Measurements from ENCODE around the gene MPST.
"Not testable (repeated sequence)": the region's sequence is repeated elsewhere in the genome, so short reads cannot be mapped to it uniquely, and the experiment has no call there.

Gene MPST

GRCh38 chr22:37070334-37070733 lies 50.8 kb downstream of the MPST start:
- TF ChIP-seq TAF1 (IDR thresholded peaks at IDR 0.05; ENCODE audit: low read depth, low read length) (no peak), PAX5 (IDR thresholded peaks at IDR 0.05; ENCODE audit: insufficient read depth, low read length, severe bottlenecking) (no peak), POLR2A (IDR thresholded peaks at IDR 0.05; ENCODE audit: low read depth, low read length) (no peak), POLR2AphosphoS5 (IDR thresholded peaks at IDR 0.05; ENCODE audit: low read depth, low read length) (no peak), SPI1 (IDR thresholded peaks at IDR 0.05; ENCODE audit: low read depth, low read length) (no peak), POU2F2 (IDR thresholded peaks at IDR 0.05; ENCODE audit: low read depth, low read length) (no peak)
- DNase-seq (ENCODE audit: insufficient read length, low spot score) (no peak), FAIRE-seq (no peak)

GRCh38 chr22:37070744-37071143 lies 51.2 kb downstream of the MPST start:
- no peak for FAIRE-seq
- no peak for DNase-seq (ENCODE audit: insufficient read length, low spot score)
- TF ChIP-seq POU2F2 (IDR thresholded peaks at IDR 0.05; ENCODE audit: low read depth, low read length), result no peak
- no peak for TF ChIP-seq PAX5 (IDR thresholded peaks at IDR 0.05; ENCODE audit: insufficient read depth, low read length, severe bottlenecking)
- no peak for TF ChIP-seq POLR2AphosphoS5 (IDR thresholded peaks at IDR 0.05; ENCODE audit: low read depth, low read length)
- TF ChIP-seq SPI1 (IDR thresholded peaks at IDR 0.05; ENCODE audit: low read depth, low read length), result no peak
- TF ChIP-seq TAF1 (IDR thresholded peaks at IDR 0.05; ENCODE audit: low read depth, low read length), result no peak
- TF ChIP-seq POLR2A (IDR thresholded peaks at IDR 0.05; ENCODE audit: low read depth, low read length), result no peak

GRCh38 chr22:37071850-37072592 lies 52.5 kb downstream of the MPST start:
- DNase-seq (ENCODE audit: insufficient read length, low spot score), result not testable (repeated sequence)
- FAIRE-seq, result peak; percentile 56

GRCh38 chr22:37072673-37073072 lies 53.1 kb downstream of the MPST start:
- DNase-seq (ENCODE audit: insufficient read length, low spot score), result no peak
- TF ChIP-seq POLR2AphosphoS5 (IDR thresholded peaks at IDR 0.05; ENCODE audit: low read depth, low read length), result no peak
- no peak for TF ChIP-seq POLR2A (IDR thresholded peaks at IDR 0.05; ENCODE audit: low read depth, low read length)
- no peak for TF ChIP-seq PAX5 (IDR thresholded peaks at IDR 0.05; ENCODE audit: insufficient read depth, low read length, severe bottlenecking)
- TF ChIP-seq POU2F2 (IDR thresholded peaks at IDR 0.05; ENCODE audit: low read depth, low read length), result no peak
- no peak for TF ChIP-seq TAF1 (IDR thresholded peaks at IDR 0.05; ENCODE audit: low read depth, low read length)
- TF ChIP-seq SPI1 (IDR thresholded peaks at IDR 0.05; ENCODE audit: low read depth, low read length), result no peak
- FAIRE-seq, result peak; percentile 57

GRCh38 chr22:37074537-37074936 lies 55.0 kb downstream of the MPST start:
- no peak for TF ChIP-seq PAX5 (IDR thresholded peaks at IDR 0.05; ENCODE audit: insufficient read depth, low read length, severe bottlenecking)
- no peak for TF ChIP-seq POLR2A (IDR thresholded peaks at IDR 0.05; ENCODE audit: low read depth, low read length)
- TF ChIP-seq POU2F2 (IDR thresholded peaks at IDR 0.05; ENCODE audit: low read depth, low read length), result no peak
- FAIRE-seq (no peak), DNase-seq (ENCODE audit: insufficient read length, low spot score) (no peak)

GRCh38 chr22:37075046-37075445 lies 55.5 kb downstream of the MPST start:
- FAIRE-seq, result no peak
- TF ChIP-seq TAF1 (IDR thresholded peaks at IDR 0.05; ENCODE audit: low read depth, low read length) (no peak), POU2F2 (IDR thresholded peaks at IDR 0.05; ENCODE audit: low read depth, low read length) (no peak), POLR2AphosphoS5 (IDR thresholded peaks at IDR 0.05; ENCODE audit: low read depth, low read length) (no peak), PAX5 (IDR thresholded peaks at IDR 0.05; ENCODE audit: insufficient read depth, low read length, severe bottlenecking) (no peak), SPI1 (IDR thresholded peaks at IDR 0.05; ENCODE audit: low read depth, low read length) (no peak), POLR2A (IDR thresholded peaks at IDR 0.05; ENCODE audit: low read depth, low read length) (no peak)

GRCh38 chr22:37075822-37076433 lies 56.4 kb downstream of the MPST start:
- no peak for TF ChIP-seq TAF1 (IDR thresholded peaks at IDR 0.05; ENCODE audit: low read depth, low read length)
- TF ChIP-seq SPI1 (IDR thresholded peaks at IDR 0.05; ENCODE audit: low read depth, low read length), result no peak
- TF ChIP-seq PAX5 (IDR thresholded peaks at IDR 0.05; ENCODE audit: insufficient read depth, low read length, severe bottlenecking), result no peak
- no peak for TF ChIP-seq POLR2AphosphoS5 (IDR thresholded peaks at IDR 0.05; ENCODE audit: low read depth, low read length)
- TF ChIP-seq POU2F2 (IDR thresholded peaks at IDR 0.05; ENCODE audit: low read depth, low read length), result no peak
- no peak for TF ChIP-seq POLR2A (IDR thresholded peaks at IDR 0.05; ENCODE audit: low read depth, low read length)
- DNase-seq (ENCODE audit: insufficient read length, low spot score), result no peak
- FAIRE-seq, result no peak

More at GRCh38 chr22:37075046-37075445, 55.5 kb downstream of the MPST start:
- DNase-seq (ENCODE audit: insufficient read length, low spot score), result no peak

GRCh38 chr22:37077802-37078448 lies 58.4 kb downstream of the MPST start:
- peak; percentile 92 for DNase-seq (ENCODE audit: insufficient read length, low spot score)
- no peak for TF ChIP-seq PAX5 (IDR thresholded peaks at IDR 0.05; ENCODE audit: insufficient read depth, low read length, severe bottlenecking)
- no peak for TF ChIP-seq POLR2A (IDR thresholded peaks at IDR 0.05; ENCODE audit: low read depth, low read length)
- TF ChIP-seq POU2F2 (IDR thresholded peaks at IDR 0.05; ENCODE audit: low read depth, low read length), result no peak
- TF ChIP-seq SPI1 (IDR thresholded peaks at IDR 0.05; ENCODE audit: low read depth, low read length), result no peak
- no peak for TF ChIP-seq TAF1 (IDR thresholded peaks at IDR 0.05; ENCODE audit: low read depth, low read length)
- FAIRE-seq, result peak; percentile 78

- DNase-seq (ENCODE audit: insufficient read length, low spot score), result no peak
- TF ChIP-seq POLR2A (IDR thresholded peaks at IDR 0.05; ENCODE audit: low read depth, low read length) (no peak), POU2F2 (IDR thresholded peaks at IDR 0.05; ENCODE audit: low read depth, low read length) (no peak), TAF1 (IDR thresholded peaks at IDR 0.05; ENCODE audit: low read depth, low read length) (no peak), PAX5 (IDR thresholded peaks at IDR 0.05; ENCODE audit: insufficient read depth, low read length, severe bottlenecking) (no peak), POLR2AphosphoS5 (IDR thresholded peaks at IDR 0.05; ENCODE audit: low read depth, low read length) (no peak), SPI1 (IDR thresholded peaks at IDR 0.05; ENCODE audit: low read depth, low read length) (no peak)
- FAIRE-seq, result peak; percentile 20
Observed at GRCh38 chr22:37079158-37079557, 59.6 kb downstream of the MPST start.

Measured in GM12891 (cell line).